H1 (cell line): ENCODE data around the gene AQP7. TPM values are rescaled to one million over a fixed set of nuclear protein-coding genes. Genes with fewer than 3 reads are reported as not detected.

ENCODE experiments used
- FOSL1 ChIP-seq: IDR thresholded peaks from 2 replicates; pipeline ENCODE4 v1.6.1; 2011; ENCODE audit warnings: mild to moderate bottlenecking, low read depth, low read length, moderate library complexity; ENCODE audit not compliant: insufficient read depth
- HDAC6 ChIP-seq: IDR thresholded peaks from one replicate; pipeline ENCODE4 v1.7.1; 2012; ENCODE audit warnings: low read depth, mild to moderate bottlenecking, inconsistent platforms, low read length, moderate library complexity
- RBBP5 ChIP-seq: IDR thresholded peaks from 2 replicates; pipeline ENCODE4 v1.7.1; 2012; ENCODE audit warnings: low read depth, mild to moderate bottlenecking, inconsistent platforms, low read length, moderate library complexity, borderline replicate concordance
- SIX5 ChIP-seq: IDR thresholded peaks from 2 replicates; pipeline ENCODE4 v1.6.1; 2011; ENCODE audit warnings: mild to moderate bottlenecking, low read depth, low read length
- SUZ12 ChIP-seq: fragments of 200-600 bp; sonication (generic); IDR thresholded peaks from 2 replicates; pipeline ENCODE4 v1.6.1; 2012; ENCODE audit warnings: mild to moderate bottlenecking, inconsistent platforms, low read length, moderate library complexity, mixed read lengths
- TCF12 ChIP-seq: IDR thresholded peaks from 2 replicates; pipeline ENCODE4 v1.6.1; 2011; ENCODE audit warnings: low read depth, mild to moderate bottlenecking, low read length
- YY1 ChIP-seq: IDR thresholded peaks from 2 replicates; pipeline ENCODE4 v1.6.1; 2011; ENCODE audit warnings: low read depth, mild to moderate bottlenecking, low read length
- polyA plus RNA-seq, 7 experiments: library from polyadenylated mRNA; depleted of rRNA in 3 of 7; stranded (reverse) in 5 of 7; unstranded in 2 of 7; fragments of >200 nt in 5 of 7; fragments of 200-250 nt in 2 of 7; gene quantifications; 1 replicate in 5 of 7; 2 replicates in 1 of 7; 4 replicates in 1 of 7; pipeline versions ENCODE4 v1.2.1 to v1.2.3, GENCODE V29; 2011 to 2013; ENCODE audit warnings: missing spikeins in 2 of 7, mixed read lengths in 2 of 7
- total RNA-seq: library from RNA; stranded (reverse); fragmentation: NEBNext Ultra II Directional; extraction: Animal tissue kit (Norgen Biotek cat#: 25700); gene quantifications from 2 replicates; pipeline ENCODE4 v1.2.1, GENCODE V29; 2021

AQP7 gene
- total and polyA plus RNA-seq, 2 of the 8 experiments (the other 6 are each of a cell fraction or from before 2014, with no cell fraction given) = not detected

DNA sequence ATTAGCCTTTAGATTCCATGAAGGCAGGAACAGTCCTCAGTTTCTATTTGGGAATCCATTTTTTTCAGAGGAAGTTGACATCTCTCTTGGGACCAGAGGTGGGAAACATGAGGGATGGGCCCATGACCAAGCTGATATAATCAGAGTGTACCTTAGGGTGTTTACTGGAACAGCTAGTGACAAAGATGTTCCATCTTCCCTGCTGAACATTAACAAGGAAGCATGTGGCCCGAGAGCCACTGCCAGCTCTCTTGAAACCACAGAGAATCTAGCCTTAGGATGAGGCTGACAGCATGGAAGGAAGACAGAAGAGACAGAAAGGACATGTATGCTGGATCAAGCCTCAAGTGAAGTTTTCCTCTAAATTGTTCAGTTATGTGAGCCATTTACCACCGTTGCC is 29.1 kb upstream of the AQP7 start (continued):
- TF ChIP-seq SUZ12 = no peak
- TF ChIP-seq TCF12 = no peak
- TF ChIP-seq FOSL1 = no peak
- TF ChIP-seq YY1 = no peak
- no peak for TF ChIP-seq HDAC6
- TF ChIP-seq SIX5 = no peak
- TF ChIP-seq RBBP5 = no peak
- TF ChIP-seq, all 59 proteins: peak for 0
